Dermis microvascular lymphatic vessel endothelial cell (primary cell): ENCODE results near the gene C22orf39. TPM values are rescaled to one million over a fixed set of nuclear protein-coding genes. Genes with fewer than 3 reads are reported as not detected.

Experiments used
- DNase-seq, 2 donors: peaks; one replicate each; pipeline versions ENCODE4 v3.0.0 to v3.0.0-alpha.2; 2010; ENCODE audit warnings: low read depth in 2 of 2
- total RNA-seq: library from RNA; depleted of rRNA; stranded (reverse); fragments of >200 nt; gene quantifications from 2 replicates; pipeline ENCODE4 v1.2.1, GENCODE V29; 2014

Gene C22orf39
- total RNA-seq = 19.3 and 27.3 TPM in 2 replicates

GRCh38 chr22:19447330-19448075 is at the start of gene C22orf39:
TSS of gene C22orf39 (minus strand) at chr22:19447711. CDS start at chr22:19447688, 23 bp downstream.
- DNase-seq = peak; percentile 82 to 96

GRCh38 chr22:19497245-19497644 is 49.7 kb upstream of the C22orf39 start:
- DNase-seq = peak in 1 of 2 donors; percentile 88

GRCh38 chr22:19496324-19496630 is 48.8 kb upstream of the C22orf39 start:
- no peak for DNase-seq

- peak; percentile 81 to 84 for DNase-seq
These were observed 48.2 kb upstream of the C22orf39 start for GRCh38 chr22:19495562-19496323.

GRCh38 chr22:19494676-19495173 is 47.2 kb upstream of the C22orf39 start:
- DNase-seq = no peak

GRCh38 chr22:19494001-19494560 is 46.6 kb upstream of the C22orf39 start:
- DNase-seq = no peak

GRCh38 chr22:19492504-19493174 is 45.1 kb upstream of the C22orf39 start:
- DNase-seq = no peak

GRCh38 chr22:19490628-19491230 is 43.2 kb upstream of the C22orf39 start:
- DNase-seq = no peak

- peak; percentile 33 to 35 for DNase-seq
These were observed 41.7 kb upstream of the C22orf39 start for GRCh38 chr22:19488884-19489843.

GRCh38 chr22:19488285-19488684 is 40.8 kb upstream of the C22orf39 start:
- DNase-seq = no peak

- peak in 1 of 2 donors; percentile 88 for DNase-seq
These were observed 36.2 kb upstream of the C22orf39 start for GRCh38 chr22:19483481-19484244.

GRCh38 chr22:19482297-19482696 is 34.8 kb upstream of the C22orf39 start:
- no peak for DNase-seq

- DNase-seq = no peak
These were observed 33.3 kb upstream of the C22orf39 start for GRCh38 chr22:19480789-19481188.

GRCh38 chr22:19480173-19480568 is 32.7 kb upstream of the C22orf39 start:
- DNase-seq = no peak

GRCh38 chr22:19479355-19480172 is 32.1 kb upstream of the C22orf39 start, which contains the start of gene CDC45:
TSS of gene CDC45 (plus strand) at chr22:19479920. CDS start at chr22:19479969, 49 bp downstream.
- peak; percentile 98 to 99 for DNase-seq

GRCh38 chr22:19478901-19479354 is 31.4 kb upstream of the C22orf39 start, which contains the start of gene UFD1:
TSS of gene UFD1 (minus strand) at chr22:19479193. CDS start at chr22:19479085, 108 bp downstream.
- DNase-seq = peak in 1 of 2 donors; percentile 87

GRCh38 chr22:19478045-19478900 is 30.8 kb upstream of the C22orf39 start:
- DNase-seq = no peak
